DMS 273 treated with DMSO at 0.1 percent for 48 hours (cell line): ENCODE results near the gene MTHFD1.

Experiments used
- DNase-seq: peaks from one replicate; lab custom pipeline; 2025; lab: John Stamatoyannopoulos, UW

MTHFD1 gene

DNA sequence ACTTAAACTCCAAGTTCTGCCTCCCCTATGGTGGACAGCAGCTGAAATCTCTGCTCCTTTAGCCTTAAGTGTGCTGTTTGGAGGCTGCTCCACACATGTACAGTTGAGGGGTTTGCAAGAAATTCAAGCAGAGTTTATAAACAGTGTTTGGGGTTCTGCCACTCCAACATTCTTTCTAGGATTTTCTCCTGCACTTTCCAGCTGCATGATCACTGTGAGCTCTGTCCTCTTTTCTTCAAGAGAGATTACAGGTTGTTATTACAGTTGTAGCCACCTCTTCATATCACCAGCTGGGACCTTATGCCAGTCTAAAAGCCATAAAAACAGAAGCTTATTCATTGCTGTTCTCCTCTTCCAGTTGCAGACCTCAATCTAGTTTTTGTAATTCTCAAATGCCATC lies 107.1 kb downstream of the MTHFD1 start:
- DNase-seq: no peak

GRCh38 chr14:64496764-64497163 lies 108.6 kb downstream of the MTHFD1 start:
- DNase-seq: no peak

- no peak for DNase-seq
These were observed 111.9 kb downstream of the MTHFD1 start for GRCh38 chr14:64500088-64500487.

- no peak for DNase-seq
These were observed 113.4 kb downstream of the MTHFD1 start for GRCh38 chr14:64501411-64502171.

DNA sequence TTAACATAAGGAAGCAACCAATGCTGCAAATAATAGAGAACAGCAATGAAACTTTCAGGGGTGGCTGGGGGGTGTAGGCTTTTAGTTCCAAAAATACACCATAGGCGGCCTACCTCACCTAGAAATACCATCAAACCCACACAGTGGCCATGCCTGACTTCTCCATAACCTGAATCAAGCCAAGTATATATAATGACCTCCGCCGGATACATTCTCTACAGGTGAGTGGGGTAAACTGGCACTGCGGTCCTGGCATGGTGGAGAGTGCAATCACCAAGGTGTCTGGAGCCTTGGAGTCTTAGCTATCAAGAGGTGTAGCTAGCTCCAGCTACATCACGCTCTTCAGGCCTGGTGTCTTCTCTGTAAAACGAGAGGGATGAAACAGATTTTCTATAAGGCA lies 114.3 kb downstream of the MTHFD1 start:
- no peak for DNase-seq

- DNase-seq: no peak
These were observed 114.8 kb downstream of the MTHFD1 start for GRCh38 chr14:64502887-64503433.

DNA sequence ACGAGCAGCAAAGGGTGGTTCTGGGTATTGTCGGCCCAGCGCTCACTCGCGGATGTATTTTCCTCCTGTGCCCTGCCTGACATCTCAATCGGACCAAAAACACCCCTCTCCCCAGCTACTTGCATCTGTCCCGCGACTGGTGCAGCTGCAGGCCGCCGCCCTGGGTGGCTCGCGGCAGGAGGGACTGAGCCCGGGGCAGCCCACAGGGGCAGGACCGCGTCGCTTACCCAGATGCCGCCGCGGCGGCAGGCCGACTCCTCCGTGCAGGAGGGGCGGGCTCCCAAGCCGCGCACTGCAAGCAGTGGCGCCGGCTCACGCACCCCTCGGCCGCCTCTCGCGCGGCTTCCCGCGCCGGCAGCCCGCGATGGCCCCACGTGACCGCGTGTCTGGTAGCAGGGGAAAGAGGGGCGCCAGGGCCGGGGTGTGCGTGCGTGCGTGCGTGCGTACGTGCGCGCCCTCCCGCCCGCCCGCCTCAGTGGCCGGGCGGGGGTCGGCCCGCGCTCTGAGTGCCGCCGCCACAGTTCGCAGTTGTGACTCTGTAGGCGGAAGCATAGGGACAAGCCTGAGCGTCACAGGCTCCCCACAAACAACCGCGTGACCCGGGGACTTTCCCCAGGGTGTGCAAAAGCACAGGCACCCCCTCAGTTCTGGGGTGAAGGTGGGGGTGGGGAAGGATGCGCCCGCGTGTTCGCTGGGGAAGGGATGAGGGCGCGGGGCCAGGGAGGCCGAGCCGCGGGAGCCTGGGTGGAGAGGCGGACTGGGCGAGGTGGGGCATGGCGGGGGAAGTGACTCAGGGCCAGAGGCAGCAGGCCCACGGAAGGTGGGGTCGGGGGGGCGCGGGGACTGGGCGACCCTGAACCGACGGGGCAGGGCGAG lies 115.5 kb downstream of the MTHFD1 start, which contains the start of gene ZBTB25:
Gene ZBTB25 (minus strand): TSS at position 405 of the 876 bp plus-strand sequence. CDS start 13,305 bp downstream, outside the sequence.
- DNase-seq: peak; percentile 69

DNA sequence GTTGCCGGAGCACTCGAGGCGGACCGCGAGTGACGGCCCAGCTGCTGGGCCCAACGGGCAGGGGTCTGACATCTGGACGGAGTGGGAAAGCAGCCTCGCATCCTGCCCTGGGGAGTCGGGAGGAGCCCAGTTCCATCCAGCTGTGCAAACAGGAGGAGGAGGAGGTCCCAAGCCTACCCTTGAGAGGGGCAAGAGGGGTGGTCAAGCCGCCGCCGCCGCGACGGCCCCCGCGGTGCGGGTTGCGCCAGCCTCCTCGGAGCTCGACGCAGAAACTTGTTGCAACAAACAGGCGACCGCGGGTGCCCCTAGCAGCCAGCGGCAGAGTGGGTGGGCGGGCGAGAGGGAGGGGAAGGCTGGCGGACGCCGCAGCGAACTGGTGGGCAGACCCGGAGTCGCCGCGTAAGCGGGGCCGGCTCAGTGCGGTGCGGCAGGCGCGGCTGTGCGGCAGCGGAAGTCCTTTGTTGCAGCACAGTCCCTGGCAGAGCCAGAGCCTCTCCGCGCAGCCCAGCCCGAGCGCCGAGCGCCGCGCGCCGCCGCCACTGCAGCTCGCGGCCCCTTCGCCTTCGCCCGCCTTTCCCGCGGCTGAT lies 116.2 kb downstream of the MTHFD1 start, which contains the start of gene ZBTB1:
Gene ZBTB1 (plus strand): TSS at position 461 of the 587 bp plus-strand sequence. CDS start 16,735 bp downstream, outside the sequence.
- peak; percentile 74 for DNase-seq

DNA sequence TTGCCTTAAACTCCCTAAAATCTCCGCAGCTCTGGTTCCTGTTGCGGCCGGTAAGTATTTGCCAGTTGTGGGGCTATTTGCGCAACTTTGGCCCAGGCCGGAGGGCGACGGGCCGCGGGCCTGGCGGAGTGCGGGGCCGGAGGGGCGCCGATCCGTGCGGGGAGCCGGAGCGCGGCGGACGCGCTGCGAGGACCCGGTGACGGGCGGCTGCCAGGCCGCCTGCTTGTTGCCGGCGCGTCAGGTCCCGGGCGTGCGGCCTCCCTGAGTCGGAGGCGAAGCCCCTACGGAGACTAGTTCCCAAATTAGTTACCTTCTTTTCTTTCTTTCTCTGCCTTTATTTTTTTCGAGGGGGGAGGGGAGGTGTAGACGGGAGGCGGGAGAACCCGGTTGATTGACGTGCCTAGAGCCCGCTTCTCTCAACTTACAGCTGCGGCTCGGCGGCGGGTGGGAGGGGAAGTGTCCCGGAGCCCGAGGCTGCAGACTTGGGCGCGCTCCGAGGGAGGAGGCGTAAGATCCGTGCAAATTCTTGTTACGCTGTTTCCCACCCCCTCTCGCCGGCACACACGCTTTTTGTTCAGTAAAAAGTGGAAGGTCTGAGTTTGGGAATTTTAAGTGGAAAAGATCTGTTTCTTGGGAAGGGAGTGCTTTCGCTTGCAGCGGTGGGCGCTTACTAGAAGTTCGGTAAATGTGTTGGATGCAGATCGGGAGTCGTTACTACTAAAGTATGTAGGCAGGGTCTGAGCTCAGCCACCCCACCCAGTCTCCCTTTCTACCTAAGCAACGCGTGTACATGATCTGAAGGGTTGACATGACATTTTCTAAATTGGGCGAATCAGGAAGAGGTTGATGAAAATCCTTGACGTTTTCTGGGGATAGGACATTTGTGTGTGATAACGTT lies 117.0 kb downstream of the MTHFD1 start:
- DNase-seq: peak; percentile 65

DNA sequence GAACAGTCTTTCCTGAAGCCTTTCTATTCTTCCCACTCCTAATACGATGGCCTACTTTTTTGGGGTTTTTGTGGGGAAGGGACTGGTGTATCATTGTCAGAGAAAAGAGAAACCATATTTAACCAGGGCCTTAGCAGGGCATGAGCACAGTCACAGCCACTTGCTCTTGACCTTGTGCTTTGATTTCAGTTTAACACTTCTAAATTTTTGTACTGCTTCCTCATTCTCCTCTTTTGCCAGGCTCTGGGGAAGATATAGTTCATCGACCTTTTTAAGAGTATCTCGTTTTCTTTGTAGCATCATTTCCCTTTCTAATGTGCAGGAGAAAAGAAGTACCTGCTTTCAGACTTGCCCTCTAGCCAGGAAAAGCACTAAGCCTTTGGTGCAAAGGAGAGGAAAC lies 118.6 kb downstream of the MTHFD1 start:
- no peak for DNase-seq

DNA sequence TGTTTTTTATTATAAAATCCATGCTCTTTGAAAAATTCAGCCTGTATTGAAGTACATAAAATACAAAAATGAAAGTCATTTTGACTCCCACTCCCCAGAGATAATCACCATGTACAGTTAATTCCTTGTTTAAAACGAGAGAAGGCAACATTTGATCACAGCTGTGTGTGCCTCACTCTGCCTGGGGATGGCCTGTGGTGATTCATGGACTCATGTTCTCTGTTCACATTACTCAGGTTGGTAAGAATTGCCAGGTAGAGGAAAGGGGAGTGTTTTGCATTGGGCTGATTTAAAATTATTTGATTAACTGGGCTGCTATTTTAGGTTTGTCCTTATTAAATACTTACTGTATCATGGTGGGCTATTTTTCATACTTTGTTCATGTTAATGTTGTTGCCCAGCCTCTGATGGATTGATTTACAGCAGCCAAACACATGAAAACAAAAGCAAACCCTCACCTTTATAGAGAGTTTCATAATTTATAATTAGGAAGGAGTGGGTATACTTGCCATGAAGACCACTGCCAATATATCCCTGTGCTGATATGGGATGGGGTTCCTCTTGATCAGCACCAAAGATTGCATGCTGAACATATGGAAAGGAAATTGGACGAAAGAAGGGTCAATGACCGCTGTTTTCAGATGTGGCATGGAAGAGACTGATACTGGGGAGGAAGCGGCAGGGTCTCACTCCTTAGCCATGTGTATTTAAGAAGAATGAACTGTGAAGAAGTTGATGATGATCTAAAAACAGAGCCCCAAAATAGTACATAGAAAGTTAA lies 119.4 kb downstream of the MTHFD1 start:
- no peak for DNase-seq

DNA sequence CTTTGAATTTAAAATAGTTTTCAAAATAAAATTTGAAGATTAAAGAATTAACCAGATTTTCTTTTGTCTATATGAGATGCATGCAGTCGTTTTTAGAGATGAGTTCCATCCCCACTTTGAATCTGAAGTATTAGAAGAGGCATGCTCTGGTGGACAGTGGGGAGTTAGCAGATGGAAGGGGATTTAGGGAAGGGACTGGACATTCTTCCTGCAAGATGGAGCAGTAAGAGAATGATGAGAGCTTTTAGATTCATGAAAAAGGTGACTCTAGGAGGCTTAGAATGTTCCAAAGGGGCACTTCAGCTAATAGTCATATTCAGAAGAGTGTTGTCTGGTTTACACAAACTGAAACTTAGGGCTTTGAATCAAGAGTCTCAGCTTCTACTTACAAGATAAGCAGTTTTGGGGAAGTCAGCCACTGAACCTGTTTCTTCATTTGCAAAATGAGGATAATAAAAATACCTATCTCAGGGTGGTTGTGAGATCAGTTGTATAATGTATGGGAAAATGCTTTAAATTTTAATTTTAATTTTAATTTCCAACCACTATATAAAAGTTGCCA lies 120.1 kb downstream of the MTHFD1 start:
- no peak for DNase-seq

- DNase-seq: no peak
These were observed 120.9 kb downstream of the MTHFD1 start for GRCh38 chr14:64509036-64509435.
